H9 (cell line): ENCODE measurements around the gene CNTFR. TPM values are rescaled to one million over a fixed set of nuclear protein-coding genes. Genes with fewer than 3 reads are reported as not detected.

Experiments
- DNase-seq: peaks from one replicate; pipeline ENCODE4 v3.0.0-alpha.2; 2017
- H2AFZ ChIP-seq: one replicate; pipeline ENCODE4 v1.6.1; 2013; ENCODE audit warnings: mild to moderate bottlenecking, low read length, control low read depth, moderate library complexity
- H2AK5ac ChIP-seq: 2 replicates; pipeline ENCODE4 v1.6.1; 2013; ENCODE audit warnings: low read length, control low read depth, mixed read lengths; ENCODE audit not compliant: insufficient read length
- H2BK120ac ChIP-seq: one replicate; pipeline ENCODE4 v1.6.1; 2013; ENCODE audit warnings: low read depth, mild to moderate bottlenecking, low read length, control low read depth, inconsistent platforms; ENCODE audit not compliant: poor library complexity, severe bottlenecking
- H2BK12ac ChIP-seq: 2 replicates; pipeline ENCODE4 v1.6.1; 2013; ENCODE audit warnings: low read length, control low read depth, mixed read lengths, low read depth; ENCODE audit not compliant: insufficient read length
- H2BK15ac ChIP-seq: 2 replicates; pipeline ENCODE4 v1.6.1; 2013; ENCODE audit warnings: low read depth, low read length, control low read depth
- H2BK20ac ChIP-seq: one replicate; pipeline ENCODE4 v1.6.1; 2013; ENCODE audit warnings: low read depth, mild to moderate bottlenecking, low read length, control low read depth, inconsistent platforms; ENCODE audit not compliant: poor library complexity, severe bottlenecking
- H2BK5ac ChIP-seq: 2 replicates; pipeline ENCODE4 v1.6.1; 2013; ENCODE audit warnings: low read length, control low read depth, mixed read lengths; ENCODE audit not compliant: insufficient read length
- H3K14ac ChIP-seq: 2 replicates; pipeline ENCODE4 v1.6.1; 2013; ENCODE audit warnings: low read length, control low read depth; ENCODE audit not compliant: insufficient read depth
- H3K18ac ChIP-seq: 2 replicates; pipeline ENCODE4 v1.6.1; 2013; ENCODE audit warnings: low read depth, mild to moderate bottlenecking, mixed read lengths, low read length, control low read depth; ENCODE audit not compliant: insufficient read length
- H3K23ac ChIP-seq: 2 replicates; pipeline ENCODE4 v1.6.1; 2013; ENCODE audit warnings: low read length, control low read depth, mixed read lengths, low read depth; ENCODE audit not compliant: insufficient read length
- H3K23me2 ChIP-seq: 2 replicates; pipeline ENCODE4 v1.6.1; 2013; ENCODE audit warnings: low read depth, mild to moderate bottlenecking, mixed read lengths, low read length, control low read depth; ENCODE audit not compliant: insufficient read length, poor library complexity, severe bottlenecking
- H3K27ac ChIP-seq: 2 replicates; pipeline ENCODE4 v1.5.1; 2013; ENCODE audit warnings: low read length, control low read depth, mixed read lengths, low read depth; ENCODE audit not compliant: insufficient read length
- H3K27me3 ChIP-seq: 2 replicates; pipeline ENCODE4 v1.6.1; 2013; ENCODE audit warnings: low read length, control low read depth, inconsistent platforms; ENCODE audit not compliant: insufficient read depth
- H3K4ac ChIP-seq: 2 replicates; pipeline ENCODE4 v1.6.1; 2013; ENCODE audit warnings: low read depth, mild to moderate bottlenecking, control low read depth, inconsistent platforms, low read length, moderate library complexity
- H3K4me1 ChIP-seq: 2 replicates; pipeline ENCODE4 v1.6.1; 2013; ENCODE audit warnings: low read length, control low read depth, inconsistent platforms; ENCODE audit not compliant: insufficient read depth
- H3K4me2 ChIP-seq: 2 replicates; pipeline ENCODE4 v1.6.1; 2013; ENCODE audit warnings: low read length, control low read depth, mixed read lengths; ENCODE audit not compliant: insufficient read length, insufficient read depth
- H3K56ac ChIP-seq: 2 replicates; pipeline ENCODE4 v1.6.1; 2013; ENCODE audit warnings: low read depth, mild to moderate bottlenecking, mixed read lengths, low read length, control low read depth; ENCODE audit not compliant: insufficient read length
- H3K79me1 ChIP-seq: 2 replicates; pipeline ENCODE4 v1.6.1; 2013; ENCODE audit warnings: low read depth, mild to moderate bottlenecking, moderate library complexity, low read length, control low read depth, inconsistent platforms; ENCODE audit not compliant: insufficient read depth, poor library complexity, severe bottlenecking
- H3K79me2 ChIP-seq: 2 replicates; pipeline ENCODE4 v1.6.1; 2013; ENCODE audit warnings: low read length, control low read depth, inconsistent platforms; ENCODE audit not compliant: insufficient read depth
- H3K9ac ChIP-seq: 2 replicates; pipeline ENCODE4 v1.6.1; 2013; ENCODE audit warnings: low read length, control low read depth, mixed read lengths; ENCODE audit not compliant: insufficient read length; ENCODE audit errors: extremely low read depth
- H3K9me3 ChIP-seq: one replicate; pipeline ENCODE4 v1.6.1; 2013; ENCODE audit warnings: low read depth, low read length, inconsistent platforms; ENCODE audit not compliant: control insufficient read depth
- H3T11ph ChIP-seq: one replicate; pipeline ENCODE4 v1.6.1; 2013; ENCODE audit warnings: mild to moderate bottlenecking, low read length, control low read depth, inconsistent platforms
- H4K20me1 ChIP-seq: one replicate; pipeline ENCODE4 v1.6.1; 2013; ENCODE audit not compliant: control insufficient read depth, insufficient read length, insufficient read depth
- H4K5ac ChIP-seq: 2 replicates; pipeline ENCODE4 v1.6.1; 2013; ENCODE audit warnings: low read depth, mild to moderate bottlenecking, mixed read lengths, low read length, control low read depth; ENCODE audit not compliant: insufficient read length
- H4K8ac ChIP-seq: replicated peaks from 2 replicates; pipeline ENCODE4 v1.6.1; 2013; ENCODE audit warnings: low read length, control low read depth, mixed read lengths, low read depth; ENCODE audit not compliant: insufficient read length
- H4K91ac ChIP-seq: 2 replicates; pipeline ENCODE4 v1.6.1; 2013; ENCODE audit warnings: low read depth, mild to moderate bottlenecking, moderate library complexity, mixed read lengths, low read length, control low read depth; ENCODE audit not compliant: insufficient read length
- H3K27ac Mint-ChIP-seq, 3 experiments: 2 replicates in 2 of 3; 3 replicates in 1 of 3; pipeline ENCODE4 v1.8.0; 2020 to 2021; ENCODE audit warnings: mixed read lengths in 3 of 3, mild to moderate bottlenecking in 1 of 3, moderate library complexity in 1 of 3
- H3K27me3 Mint-ChIP-seq: 2 replicates; pipeline ENCODE4 v1.8.0; 2021; ENCODE audit warnings: low read depth, mild to moderate bottlenecking, moderate library complexity, mixed read lengths
- H3K36me3 Mint-ChIP-seq, 3 experiments: 2 replicates in 2 of 3; 3 replicates in 1 of 3; pipeline ENCODE4 v1.8.0; 2020 to 2021; ENCODE audit warnings: low read depth in 3 of 3, mixed read lengths in 3 of 3; ENCODE audit not compliant: insufficient read depth in 1 of 3
- H3K4me1 Mint-ChIP-seq, 2 experiments: 2 replicates each; pipeline ENCODE4 v1.8.0; 2020; ENCODE audit warnings: mixed read lengths in 2 of 2
- H3K4me3 Mint-ChIP-seq, 2 experiments: 2 replicates in 1 of 2; 3 replicates in 1 of 2; pipeline ENCODE4 v1.8.0; 2020 to 2021; ENCODE audit warnings: mild to moderate bottlenecking in 2 of 2, mixed read lengths in 2 of 2, moderate library complexity in 1 of 2
- H3K9me3 Mint-ChIP-seq, 2 experiments: 2 replicates in 1 of 2; 3 replicates in 1 of 2; pipeline ENCODE4 v1.8.0; 2020; ENCODE audit warnings: mild to moderate bottlenecking in 2 of 2, mixed read lengths in 2 of 2, moderate library complexity in 1 of 2
- CTCF ChIP-seq: fragments of 200-600 bp; sonication (generic); conservative IDR thresholded peaks from 3 replicates; pipeline ENCODE4 v1.8.0; 2021; ENCODE audit warnings: antibody characterized with exemption, mild to moderate bottlenecking
- WGBS: extraction: QIAGEN DNeasy Blood & Tissue Kit; methylation state at CpG from one replicate; pipeline ENCODE4 v1.1.7; 2013; ENCODE audit warnings: missing lambda C conversion rate, low lambda C conversion rate, mixed read lengths; ENCODE audit not compliant: insufficient read length; ENCODE audit errors: extremely low coverage; 5-methylcytosine and 5-hydroxymethylcytosine counted together
- total RNA-seq: library from RNA; stranded (reverse); gene quantifications from 2 replicates; pipeline ENCODE4 v1.2.1, GENCODE V29; 2021

CNTFR gene
- total RNA-seq, 1 experiment from 2014 or later: 0.55 TPM

- no peak for TF ChIP-seq CTCF
- no peak overlapping the region for H3K9ac ChIP-seq
- no peaks in the 10 kb centered on the region for H4K20me1 ChIP-seq
- H3K36me3 Mint-ChIP-seq: no peaks in the 10 kb centered on the region
- H3T11ph ChIP-seq: no peak overlapping the region
- H3K27me3 ChIP-seq: no peaks in the 10 kb centered on the region
- no peaks in the 10 kb centered on the region for H3K9me3 ChIP-seq
- H2AK5ac ChIP-seq: no peak overlapping the region
- H3K18ac ChIP-seq: no peak overlapping the region
- no peak overlapping the region for H2BK12ac ChIP-seq
- no peak overlapping the region for H4K8ac ChIP-seq
- H3K4me1 ChIP-seq: no peaks in the 10 kb centered on the region; the same call in 1 of the 2 replicates
- peak; percentile 30 for DNase-seq
- H4K91ac ChIP-seq: no peak overlapping the region
- H3K56ac ChIP-seq: no peak overlapping the region
- peak overlapping the region; percentile 88 to 95 for H3K4me3 Mint-ChIP-seq
- H3K4me2 ChIP-seq: peak overlapping the region; percentile 86
- H2BK120ac ChIP-seq: no peak overlapping the region
- no CpG with 5 or more reads among the region's 20 CpGs for WGBS
- no peak overlapping the region for H3K27ac ChIP-seq
- H3K9me3 Mint-ChIP-seq: no peaks in the 10 kb centered on the region
- no peak overlapping the region for H4K5ac ChIP-seq
- no peak overlapping the region for H2BK5ac ChIP-seq
- peaks cover 2% of the 10 kb centered on the region; the same call in 1 of the 2 replicates for H3K27me3 Mint-ChIP-seq
- peaks cover 14% of the 10 kb centered on the region for H3K23me2 ChIP-seq
- H2BK15ac ChIP-seq: no peak overlapping the region
- no peak overlapping the region for H2BK20ac ChIP-seq
- H3K79me2 ChIP-seq: no peaks in the 10 kb centered on the region
- no peak overlapping the region; a peak in 1 of 7 replicates for H3K27ac Mint-ChIP-seq
- H2AFZ ChIP-seq: no peak overlapping the region
- H3K4ac ChIP-seq: no peak overlapping the region
- H3K14ac ChIP-seq: no peak overlapping the region
- peaks cover 7 to 20% of the 10 kb centered on the region in 2 experiments for H3K4me1 Mint-ChIP-seq
- H3K23ac ChIP-seq: no peak overlapping the region
- no peaks in the 10 kb centered on the region for H3K79me1 ChIP-seq
Observed at GRCh38 chr9:34610434-34611206, 21.1 kb upstream of the CNTFR start.
